IgD-negative memory B cell (primary cell): Measurements from ENCODE around the gene CARHSP1. TPM values are rescaled to one million over a fixed set of nuclear protein-coding genes. Genes with fewer than 3 reads are reported as not detected.
"Not testable (repeated sequence)": the region's sequence is repeated elsewhere in the genome, so short reads cannot be mapped to it uniquely, and the experiment has no call there.

Experiments used
- H3K27ac Mint-ChIP-seq, 3 donors: one replicate each; pipeline ENCODE4 v1.8.0; 2020 to 2022; ENCODE audit warnings: mild to moderate bottlenecking in 3 of 3, mixed read lengths in 3 of 3, moderate library complexity in 1 of 3
- H3K27me3 Mint-ChIP-seq: one replicate; pipeline ENCODE4 v1.8.0; 2021; ENCODE audit warnings: mixed read lengths
- H3K36me3 Mint-ChIP-seq: one replicate; pipeline ENCODE4 v1.8.0; 2020; ENCODE audit warnings: mild to moderate bottlenecking, mixed read lengths
- H3K4me1 Mint-ChIP-seq, 3 donors: one replicate each; pipeline ENCODE4 v1.8.0; 2020 to 2022; ENCODE audit warnings: mixed read lengths in 3 of 3, mild to moderate bottlenecking in 1 of 3
- H3K4me3 Mint-ChIP-seq, 4 donors: one replicate each; pipeline ENCODE4 v1.8.0; 2020 to 2022; ENCODE audit warnings: mild to moderate bottlenecking in 4 of 4, mixed read lengths in 4 of 4, moderate library complexity in 3 of 4
- H3K9me3 Mint-ChIP-seq, 3 donors: one replicate each; pipeline ENCODE4 v1.8.0; 2020 to 2021; ENCODE audit warnings: mixed read lengths in 3 of 3, mild to moderate bottlenecking in 1 of 3
- polyA plus RNA-seq: library from polyadenylated mRNA; unstranded; fragments of 300-500 nt; fragmentation: Illumina TruSeq; gene quantifications from one replicate; pipeline ENCODE4 v1.2.3, GENCODE V29; 2021

Gene CARHSP1
- polyA plus RNA-seq, 1 donor from 2014 or later, result 36.4 TPM

- H3K36me3 Mint-ChIP-seq, result peaks cover 6% of the 10 kb centered on the region
- H3K27me3 Mint-ChIP-seq, result peaks cover 20% of the 10 kb centered on the region
- no peaks in the 10 kb centered on the region for H3K9me3 Mint-ChIP-seq
- H3K4me3 Mint-ChIP-seq, result peak overlapping the region in 1 of 4 donors; percentile 73
- peak overlapping the region; percentile 34 to 77 (median 65) for H3K27ac Mint-ChIP-seq
- peaks cover 8 to 21% (median 21%) of the 10 kb centered on the region in 3 donors for H3K4me1 Mint-ChIP-seq
These were observed 18.0 kb upstream of the CARHSP1 start for GRCh38 chr16:8886593-8887430.

GRCh38 chr16:8885674-8886592, 17.1 kb upstream of the CARHSP1 start:
- H3K27ac Mint-ChIP-seq, result peak overlapping the region in 2 of 3 donors; percentile 75 to 77
- H3K27me3 Mint-ChIP-seq, result peaks cover 20% of the 10 kb centered on the region
- H3K4me1 Mint-ChIP-seq, result peaks cover 0 to 13% (median 12%) of the 10 kb centered on the region in 3 donors
- peaks cover 2% of the 10 kb centered on the region for H3K36me3 Mint-ChIP-seq
- no peaks in the 10 kb centered on the region for H3K9me3 Mint-ChIP-seq
- peak overlapping the region in 2 of 4 donors; percentile 73 to 76 for H3K4me3 Mint-ChIP-seq

GRCh38 chr16:8882725-8883377, 14.0 kb upstream of the CARHSP1 start:
- Mint-ChIP-seq H3K4me1 (peaks cover 0 to 15% (median 13%) of the 10 kb centered on the region in 3 donors), H3K4me3 (peak overlapping the region in 1 of 4 donors; percentile 28), H3K36me3 (peaks cover 2% of the 10 kb centered on the region), H3K27ac (peak overlapping the region in 1 of 3 donors; percentile 59), H3K9me3 (no peaks in the 10 kb centered on the region), H3K27me3 (peaks cover 22% of the 10 kb centered on the region)

- peaks cover under 1% of the 10 kb centered on the region for H3K36me3 Mint-ChIP-seq
- peak within 1 kb of the TSS in 1 of 4 donors; percentile 28 for H3K4me3 Mint-ChIP-seq
- H3K9me3 Mint-ChIP-seq, result no peaks in the 10 kb centered on the region
- H3K27ac Mint-ChIP-seq, result peak within 1 kb of the TSS in 2 of 3 donors; percentile 39 to 59
- H3K4me1 Mint-ChIP-seq, result peaks cover 0 to 13% (median 9%) of the 10 kb centered on the region in 3 donors
- H3K27me3 Mint-ChIP-seq, result peaks cover 22% of the 10 kb centered on the region
These were observed 13.3 kb upstream of the CARHSP1 start, which contains the start of gene LITAFD for GRCh38 chr16:8882041-8882617. TSS of gene LITAFD (plus strand) at chr16:8882351. CDS start at chr16:8884356, 2,005 bp downstream.

- Mint-ChIP-seq H3K9me3 (no peaks in the 10 kb centered on the region), H3K27ac (no peak overlapping the region), H3K27me3 (peaks cover 22% of the 10 kb centered on the region), H3K4me1 (peaks cover 0 to 13% (median 8%) of the 10 kb centered on the region in 3 donors), H3K4me3 (no peak overlapping the region), H3K36me3 (no peaks in the 10 kb centered on the region)
These were observed 12.2 kb upstream of the CARHSP1 start for GRCh38 chr16:8880839-8881510.

- Mint-ChIP-seq H3K27ac (peak overlapping the region in 1 of 3 donors; percentile 12), H3K27me3 (peaks cover 10% of the 10 kb centered on the region), H3K4me1 (peaks cover 0 to 6% (median 3%) of the 10 kb centered on the region in 3 donors), H3K4me3 (peak overlapping the region in 1 of 4 donors; percentile 26), H3K9me3 (no peaks in the 10 kb centered on the region), H3K36me3 (no peaks in the 10 kb centered on the region)
These were observed 9.7 kb upstream of the CARHSP1 start for GRCh38 chr16:8878523-8878911.

GRCh38 chr16:8877894-8878522, 9.2 kb upstream of the CARHSP1 start:
- no peaks in the 10 kb centered on the region for H3K36me3 Mint-ChIP-seq
- no peaks in the 10 kb centered on the region for H3K9me3 Mint-ChIP-seq
- H3K27me3 Mint-ChIP-seq, result peaks cover 10% of the 10 kb centered on the region
- peaks cover 0 to 6% (median 5%) of the 10 kb centered on the region in 3 donors for H3K4me1 Mint-ChIP-seq
- H3K4me3 Mint-ChIP-seq, result no peak overlapping the region
- H3K27ac Mint-ChIP-seq, result no peak overlapping the region

GRCh38 chr16:8875317-8875716, 6.5 kb upstream of the CARHSP1 start:
- H3K36me3 Mint-ChIP-seq, H3K9me3 Mint-ChIP-seq, H3K27ac Mint-ChIP-seq, H3K27me3 Mint-ChIP-seq, H3K4me3 Mint-ChIP-seq: not testable (repeated sequence)
- H3K4me1 Mint-ChIP-seq, result peaks cover 7 to 14% (median 12%) of the 10 kb centered on the region in 3 donors

GRCh38 chr16:8874388-8874787, 5.6 kb upstream of the CARHSP1 start:
- Mint-ChIP-seq H3K27ac (no peak overlapping the region), H3K9me3 (no peaks in the 10 kb centered on the region), H3K27me3 (no peaks in the 10 kb centered on the region), H3K4me1 (peaks cover 8 to 14% (median 12%) of the 10 kb centered on the region in 3 donors), H3K4me3 (peak overlapping the region in 1 of 4 donors; percentile 17), H3K36me3 (no peaks in the 10 kb centered on the region)

GRCh38 chr16:8873866-8874195, 5.0 kb upstream of the CARHSP1 start:
- H3K4me1 Mint-ChIP-seq, result peaks cover 11 to 19% (median 15%) of the 10 kb centered on the region in 3 donors
- H3K4me3 Mint-ChIP-seq, H3K27ac Mint-ChIP-seq, H3K27me3 Mint-ChIP-seq, H3K36me3 Mint-ChIP-seq, H3K9me3 Mint-ChIP-seq: not testable (repeated sequence)

GRCh38 chr16:8872967-8873865, 4.4 kb upstream of the CARHSP1 start:
- no peak overlapping the region for H3K4me3 Mint-ChIP-seq
- no peaks in the 10 kb centered on the region for H3K27me3 Mint-ChIP-seq
- H3K9me3 Mint-ChIP-seq, result no peaks in the 10 kb centered on the region
- H3K27ac Mint-ChIP-seq, result no peak overlapping the region
- no peaks in the 10 kb centered on the region for H3K36me3 Mint-ChIP-seq
- H3K4me1 Mint-ChIP-seq, result peaks cover 11 to 19% (median 13%) of the 10 kb centered on the region in 3 donors

- H3K9me3 Mint-ChIP-seq, result no peaks in the 10 kb centered on the region
- no peaks in the 10 kb centered on the region for H3K36me3 Mint-ChIP-seq
- H3K4me3 Mint-ChIP-seq, result no peak overlapping the region
- H3K27ac Mint-ChIP-seq, result no peak overlapping the region
- no peaks in the 10 kb centered on the region for H3K27me3 Mint-ChIP-seq
- peaks cover 18 to 26% (median 23%) of the 10 kb centered on the region in 3 donors for H3K4me1 Mint-ChIP-seq
These were observed 3.3 kb upstream of the CARHSP1 start for GRCh38 chr16:8872071-8872470.

- not testable (repeated sequence) for H3K27ac Mint-ChIP-seq, H3K27me3 Mint-ChIP-seq, H3K36me3 Mint-ChIP-seq, H3K9me3 Mint-ChIP-seq
- Mint-ChIP-seq H3K4me1 (peaks cover 31 to 36% (median 32%) of the 10 kb centered on the region in 3 donors), H3K4me3 (peak overlapping the region; percentile 52 to 89 (median 80))
These were observed 1.1 kb upstream of the CARHSP1 start for GRCh38 chr16:8869988-8870241.
